Sigmoid colon (tissue), 7 donors: ENCODE results near the gene PRCD. TPM values are rescaled to one million over a fixed set of nuclear protein-coding genes. Genes with fewer than 3 reads are reported as not detected.

Experiments
- DNase-seq: peaks from one replicate; pipeline ENCODE4 v3.0.0-alpha.2; 2019
- H3K27ac ChIP-seq, 4 donors: fragments of 200-600 bp; sonication (generic); one replicate each; pipeline ENCODE4 v1.5.1; 2016 to 2019; ENCODE audit warnings: mild to moderate bottlenecking in 1 of 4
- H3K27me3 ChIP-seq, 3 donors: fragments of 200-600 bp; sonication (generic); one replicate each; pipeline ENCODE4 v1.5.1; 2019; ENCODE audit warnings: mild to moderate bottlenecking in 1 of 3
- H3K36me3 ChIP-seq, 4 donors: fragments of 200-600 bp; sonication (generic); one replicate each; pipeline ENCODE4 v1.5.1; 2016 to 2019
- H3K4me1 ChIP-seq, 4 donors: fragments of 200-600 bp; sonication (generic); one replicate each; pipeline ENCODE4 v1.5.1; 2017 to 2019
- H3K4me3 ChIP-seq, 4 donors: fragments of 200-600 bp; sonication (generic); one replicate each; pipeline ENCODE4 v1.5.1; 2017 to 2019; ENCODE audit warnings: mild to moderate bottlenecking in 2 of 4, moderate library complexity in 1 of 4
- H3K9me3 ChIP-seq, 4 donors: fragments of 200-600 bp in 3 of 4; sonication (generic) in 3 of 4; one replicate each; pipeline versions ENCODE4 v1.5.1 to v1.6.1; 2013 to 2019
- CTCF ChIP-seq, 4 experiments: fragments of 450-650 bp in 3 of 4; fragments of 200-600 bp in 1 of 4; IDR thresholded peaks; one replicate each; pipeline ENCODE4 v1.5.1; 2016 to 2019; ENCODE audit warnings: antibody characterized with exemption in 4 of 4, mild to moderate bottlenecking in 3 of 4, moderate library complexity in 2 of 4
- EP300 ChIP-seq, 4 donors: sonication (generic); formaldehyde crosslinking; IDR thresholded peaks; one replicate each; pipeline ENCODE4 v1.6.1; 2017; ENCODE audit warnings: antibody characterized with exemption in 4 of 4
- POLR2A ChIP-seq, 2 donors: fragments of 450-650 bp; IDR thresholded peaks; one replicate each; pipeline ENCODE4 v1.6.1; 2016; ENCODE audit warnings: antibody characterized with exemption in 2 of 2, mild to moderate bottlenecking in 2 of 2, moderate library complexity in 2 of 2
- POLR2AphosphoS5 ChIP-seq, 4 donors: sonication (generic); formaldehyde crosslinking; IDR thresholded peaks; one replicate each; pipeline ENCODE4 v1.6.1; 2017; ENCODE audit warnings: antibody characterized with exemption in 4 of 4
- WGBS, 2 donors: extraction: QIAGEN DNeasy Blood & Tissue Kit; methylation state at CpG; one replicate each; pipeline ENCODE4 v1.1.7; 2013; 5-methylcytosine and 5-hydroxymethylcytosine counted together
- intact Hi-C: fragments of 100-400 bp; cut with DNase I; formaldehyde crosslinking; loops from one replicate; pipeline ENCODE4 v1.15.1; 2023
- polyA plus RNA-seq, 3 donors: library from polyadenylated mRNA; stranded (reverse); fragments of 200-250 nt; gene quantifications; one replicate each; pipeline ENCODE4 v1.2.3, GENCODE V29; 2013
- total RNA-seq, 4 donors: library from RNA; depleted of rRNA; stranded (reverse); fragments of >200 nt; gene quantifications; one replicate each; pipeline ENCODE4 v1.1.0, GENCODE V29; 2016
- donor health status: healthy with polysubstance abuse.
- donor health status: Bipolar disorder and iron deficiency.
- donor health status: healthy.

PRCD gene
- total and polyA plus RNA-seq, 7 donors, result 1.1 to 7.1 (median 5.3) TPM; not detected in 1

GRCh38 chr17:76566988-76567431, 27.2 kb downstream of the PRCD start:
- Histone ChIP-seq H3K4me3 (no peak overlapping the region), H3K27ac (no peak overlapping the region), H3K4me1 (peaks cover 0 to 8% (median 7%) of the 10 kb centered on the region in 4 donors), H3K27me3 (no peaks in the 10 kb centered on the region), H3K9me3 (no peaks in the 10 kb centered on the region), H3K36me3 (peaks cover 0 to 29% (median 0%) of the 10 kb centered on the region in 4 donors)
- intact Hi-C loops, result no loop called here
- TF ChIP-seq POLR2A (IDR thresholded peaks at IDR 0.05) (no peak), POLR2AphosphoS5 (IDR thresholded peaks at IDR 0.05) (no peak), CTCF (IDR thresholded peaks at IDR 0.05) (no peak), EP300 (IDR thresholded peaks at IDR 0.05) (no peak)
- DNase-seq, result no peak
- 75 to 87% methylated on average over 5 of the region's 5 CpGs for whole genome bisulfite sequencing, 2 donors

GRCh38 chr17:76567634-76568432, 28.0 kb downstream of the PRCD start:
- Histone ChIP-seq H3K36me3 (peaks cover 0 to 28% (median 0%) of the 10 kb centered on the region in 4 donors), H3K4me1 (peaks cover 0 to 2% (median 1%) of the 10 kb centered on the region in 4 donors), H3K9me3 (no peaks in the 10 kb centered on the region), H3K4me3 (no peak overlapping the region), H3K27ac (peak overlapping the region in 1 of 4 donors; percentile 44), H3K27me3 (no peaks in the 10 kb centered on the region)
- no peak for TF ChIP-seq CTCF (IDR thresholded peaks at IDR 0.05)
- TF ChIP-seq POLR2AphosphoS5 (IDR thresholded peaks at IDR 0.05), result no peak
- TF ChIP-seq POLR2A (IDR thresholded peaks at IDR 0.05), result no peak
- TF ChIP-seq EP300 (IDR thresholded peaks at IDR 0.05), result no peak
- 70 to 73% methylated on average over 14 of the region's 14 CpGs for WGBS, 2 donors
- DNase-seq, result no peak
- intact Hi-C loops, result no loop called here

GRCh38 chr17:76568811-76569221, 29.0 kb downstream of the PRCD start:
- WGBS, 2 donors, result 34 to 51% methylated on average over 19 of the region's 19 CpGs
- Histone ChIP-seq H3K9me3 (no peaks in the 10 kb centered on the region), H3K27me3 (no peaks in the 10 kb centered on the region), H3K4me1 (no peaks in the 10 kb centered on the region), H3K27ac (peak overlapping the region in 2 of 4 donors; percentile 44 to 52), H3K4me3 (no peak overlapping the region), H3K36me3 (peaks cover 0 to 22% (median 0%) of the 10 kb centered on the region in 4 donors)
- intact Hi-C loops, result no loop called here
- TF ChIP-seq EP300 (IDR thresholded peaks at IDR 0.05) (no peak), POLR2AphosphoS5 (IDR thresholded peaks at IDR 0.05) (no peak), POLR2A (IDR thresholded peaks at IDR 0.05) (no peak), CTCF (IDR thresholded peaks at IDR 0.05) (no peak)
- no peak for DNase-seq

- H3K4me3 ChIP-seq, result no peak overlapping the region
- 76 to 84% methylated on average over 18 of the region's 18 CpGs for WGBS, 2 donors
- no peak for TF ChIP-seq CTCF (IDR thresholded peaks at IDR 0.05)
- peak; percentile 24 to 44 (median 40) for TF ChIP-seq POLR2AphosphoS5 (IDR thresholded peaks at IDR 0.05)
- no peaks in the 10 kb centered on the region for H3K4me1 ChIP-seq
- no peaks in the 10 kb centered on the region for H3K9me3 ChIP-seq
- peak overlapping the region in 3 of 4 donors; percentile 37 to 52 (median 44) for H3K27ac ChIP-seq
- intact Hi-C loops, result no loop called here
- H3K27me3 ChIP-seq, result no peaks in the 10 kb centered on the region
- peaks cover 0 to 17% (median 0%) of the 10 kb centered on the region in 4 donors for H3K36me3 ChIP-seq
- peak; percentile 86 for DNase-seq
Measured at GRCh38 chr17:76569607-76570279, 29.9 kb downstream of the PRCD start.
